ENCODE data around the gene ADGRG1. TPM values are rescaled to one million over a fixed set of nuclear protein-coding genes. Genes with fewer than 3 reads are reported as not detected.
"Not testable (repeated sequence)": the region's sequence is repeated elsewhere in the genome, so short reads cannot be mapped to it uniquely, and the experiment has no call there.

Gene ADGRG1
- total and polyA plus RNA-seq, 8 donors: 36.4 to 102 (median 79.1) TPM

DNA sequence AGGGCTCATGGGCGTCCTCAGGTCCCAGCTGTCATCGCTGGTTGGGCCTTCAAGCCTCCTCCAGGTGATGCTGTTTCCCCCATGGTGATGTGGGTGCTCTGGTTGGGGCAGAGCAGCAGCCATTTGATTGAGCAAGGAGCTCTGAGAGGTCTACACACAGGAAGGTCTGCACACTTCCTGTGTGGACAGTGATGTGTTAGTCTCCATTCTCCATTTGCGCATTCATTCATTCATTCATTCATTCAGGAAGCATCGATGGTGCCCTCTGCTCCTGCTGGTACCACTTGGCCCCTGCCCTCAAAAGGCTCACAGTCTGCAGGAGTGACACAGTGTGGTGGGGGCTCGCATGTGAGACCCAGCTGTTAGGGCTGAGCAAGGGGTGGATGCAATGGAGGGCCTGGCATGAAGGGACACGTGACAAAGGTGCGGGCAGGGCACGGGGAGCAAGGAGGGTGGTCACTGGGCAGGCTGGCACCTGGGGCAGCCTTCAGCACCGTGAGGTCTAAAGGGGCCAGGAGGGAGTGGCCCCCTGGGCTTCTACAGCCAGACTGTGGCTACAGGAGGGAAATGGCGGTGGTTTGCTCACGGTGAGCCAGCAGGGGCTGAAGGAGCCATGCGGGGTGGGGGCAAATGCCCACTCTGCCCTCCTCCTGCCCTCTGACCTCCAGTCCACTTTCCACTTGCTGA, 41.2 kb downstream of the ADGRG1 start:
- Histone ChIP-seq H3K4me1 (no peaks in the 10 kb centered on the region), H3K27ac (no peak overlapping the region), H3K9me3 (no peaks in the 10 kb centered on the region), H3K36me3 (no peaks in the 10 kb centered on the region), H3K4me3 (no peak overlapping the region), H3K27me3 (no peaks in the 10 kb centered on the region)
- FAIRE-seq: no peak
- no peak for DNase-seq
- TF ChIP-seq, protein P1, sequence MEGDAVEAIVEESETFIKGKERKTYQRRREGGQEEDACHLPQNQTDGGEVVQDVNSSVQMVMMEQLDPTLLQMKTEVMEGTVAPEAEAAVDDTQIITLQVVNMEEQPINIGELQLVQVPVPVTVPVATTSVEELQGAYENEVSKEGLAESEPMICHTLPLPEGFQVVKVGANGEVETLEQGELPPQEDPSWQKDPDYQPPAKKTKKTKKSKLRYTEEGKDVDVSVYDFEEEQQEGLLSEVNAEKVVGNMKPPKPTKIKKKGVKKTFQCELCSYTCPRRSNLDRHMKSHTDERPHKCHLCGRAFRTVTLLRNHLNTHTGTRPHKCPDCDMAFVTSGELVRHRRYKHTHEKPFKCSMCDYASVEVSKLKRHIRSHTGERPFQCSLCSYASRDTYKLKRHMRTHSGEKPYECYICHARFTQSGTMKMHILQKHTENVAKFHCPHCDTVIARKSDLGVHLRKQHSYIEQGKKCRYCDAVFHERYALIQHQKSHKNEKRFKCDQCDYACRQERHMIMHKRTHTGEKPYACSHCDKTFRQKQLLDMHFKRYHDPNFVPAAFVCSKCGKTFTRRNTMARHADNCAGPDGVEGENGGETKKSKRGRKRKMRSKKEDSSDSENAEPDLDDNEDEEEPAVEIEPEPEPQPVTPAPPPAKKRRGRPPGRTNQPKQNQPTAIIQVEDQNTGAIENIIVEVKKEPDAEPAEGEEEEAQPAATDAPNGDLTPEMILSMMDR (IDR thresholded peaks at IDR 0.05): no peak
- intact Hi-C loops (cut with DNase I): no loop called here
- WGBS, 2 donors: 89 to 93% methylated on average over 12 of the region's 12 CpGs
- peak in 2 of 4 donors; percentile 31 to 58 for ATAC-seq

DNA sequence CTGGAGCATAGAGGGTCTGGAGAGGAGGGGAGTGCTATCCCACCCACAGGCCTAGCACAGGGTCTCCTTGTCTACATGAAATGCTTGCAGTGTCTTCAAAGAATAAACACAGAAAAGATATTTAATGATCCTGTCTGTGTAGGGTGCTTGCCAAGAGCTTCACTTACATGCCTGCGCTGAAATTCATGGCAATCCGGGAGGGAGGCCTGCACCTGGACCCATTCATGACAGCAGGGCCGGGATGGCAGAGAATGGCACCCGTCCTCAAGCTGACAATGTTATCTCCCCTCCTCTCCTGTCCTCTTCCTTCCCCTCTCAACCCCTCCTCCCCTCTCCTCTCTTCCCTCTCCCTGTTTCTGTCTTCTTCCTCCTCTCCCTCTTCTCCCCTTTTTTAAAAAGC, 41.8 kb downstream of the ADGRG1 start:
- no peak overlapping the region for H3K4me3 ChIP-seq
- WGBS, 2 donors: 53 to 61% methylated on average over 4 of the region's 4 CpGs
- ATAC-seq: no peak
- no peaks in the 10 kb centered on the region for H3K4me1 ChIP-seq
- no peaks in the 10 kb centered on the region for H3K27me3 ChIP-seq
- intact Hi-C loops (cut with DNase I): no loop called here
- TF ChIP-seq, protein P1 (IDR thresholded peaks at IDR 0.05): no peak
- no peak for DNase-seq
- H3K9me3 ChIP-seq: no peaks in the 10 kb centered on the region
- FAIRE-seq: no peak
- no peaks in the 10 kb centered on the region for H3K36me3 ChIP-seq
- no peak overlapping the region for H3K27ac ChIP-seq

DNA sequence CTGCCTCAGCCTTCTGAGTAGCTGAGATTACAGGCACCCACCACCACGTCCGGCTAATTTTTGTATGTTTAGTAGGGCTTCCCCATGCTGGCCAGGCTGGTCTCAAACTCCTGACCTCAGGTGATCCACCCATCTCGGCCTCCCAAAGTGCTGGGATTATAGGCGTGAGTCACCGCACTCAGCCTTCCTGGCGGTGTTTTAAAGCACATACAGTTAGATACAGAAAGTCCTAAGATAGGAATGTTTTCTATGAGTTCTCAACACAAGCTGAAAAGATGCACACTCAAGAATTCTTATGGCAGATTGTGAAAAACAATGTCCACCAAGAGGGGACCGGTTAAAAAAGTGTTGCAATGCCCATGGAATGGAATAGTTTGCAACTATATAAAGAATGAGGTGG, 43.0 kb downstream of the ADGRG1 start:
- DNase-seq; ATAC-seq; H3K9me3 ChIP-seq; H3K4me3 ChIP-seq; H3K36me3 ChIP-seq; FAIRE-seq; H3K4me1 ChIP-seq; intact Hi-C loops (cut with DNase I); H3K27me3 ChIP-seq; H3K27ac ChIP-seq: not testable (repeated sequence)
- 85 to 91% methylated on average over 7 of the region's 7 CpGs for WGBS, 2 donors

DNA sequence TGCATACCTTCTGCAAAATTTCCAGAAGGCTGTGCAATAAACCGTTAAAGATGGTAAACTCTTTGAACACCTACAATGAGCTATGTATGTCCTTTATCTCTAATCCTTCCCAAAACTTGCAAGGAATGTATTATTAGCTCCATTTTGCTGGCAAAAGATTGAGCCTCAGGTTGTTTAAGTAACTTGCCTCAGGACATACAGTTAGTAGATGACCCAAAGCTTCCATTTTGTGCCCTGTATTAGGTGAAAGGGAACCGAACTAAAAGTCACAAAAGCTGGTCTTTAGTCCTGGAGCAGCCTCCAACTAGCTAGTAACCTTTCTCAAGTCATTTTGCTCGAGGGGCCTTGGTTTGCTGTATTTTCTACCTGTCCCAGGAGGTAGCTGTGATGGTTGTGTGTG, 44.0 kb downstream of the ADGRG1 start:
- Histone ChIP-seq H3K9me3 (no peaks in the 10 kb centered on the region), H3K4me1 (peaks cover 0 to 6% (median 0%) of the 10 kb centered on the region in 3 donors), H3K36me3 (no peaks in the 10 kb centered on the region), H3K4me3 (no peak overlapping the region), H3K27ac (no peak overlapping the region), H3K27me3 (no peaks in the 10 kb centered on the region)
- TF ChIP-seq, protein P1 (IDR thresholded peaks at IDR 0.05): no peak
- 66 to 72% methylated on average over 3 of the region's 3 CpGs for WGBS, 2 donors
- ATAC-seq: no peak
- no peak for FAIRE-seq
- intact Hi-C loops (cut with DNase I): no loop called here
- DNase-seq: no peak

DNA sequence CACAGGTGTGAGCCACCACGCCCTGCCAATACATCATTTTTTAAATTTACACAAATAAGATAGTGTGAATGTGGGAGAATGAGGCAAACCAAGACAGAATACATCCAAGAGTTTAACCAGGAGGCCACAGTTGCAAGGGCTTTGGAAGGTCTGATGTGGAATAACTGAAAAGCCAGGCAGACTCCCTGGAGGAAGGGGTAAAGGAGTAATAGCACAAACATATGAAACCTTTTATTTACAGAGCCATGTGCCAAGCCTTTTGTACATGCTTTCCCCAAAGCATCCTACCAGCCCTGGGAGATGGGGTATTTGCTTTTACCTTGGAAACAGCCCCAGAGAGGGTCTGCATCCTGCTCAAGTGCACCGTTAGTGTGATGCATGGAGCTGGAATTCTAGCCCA, 44.4 kb downstream of the ADGRG1 start:
- intact Hi-C loops (cut with DNase I): no loop called here
- ATAC-seq: no peak
- Histone ChIP-seq H3K27me3 (no peaks in the 10 kb centered on the region), H3K4me1 (peaks cover 1 to 6% (median 2%) of the 10 kb centered on the region in 3 donors), H3K36me3 (no peaks in the 10 kb centered on the region), H3K4me3 (no peak overlapping the region), H3K27ac (no peak overlapping the region), H3K9me3 (no peaks in the 10 kb centered on the region)
- WGBS, 2 donors: 92 to 100% methylated on average over 2 of the region's 2 CpGs
- TF ChIP-seq, protein P1 (IDR thresholded peaks at IDR 0.05): no peak
- FAIRE-seq: no peak
- DNase-seq: no peak
